Stimulated activated CD4-positive, alpha-beta T cell treated with anti-CD3 and anti-CD28 coated beads, Interleukin-1b, Interleukin-23, amount 100 ng/mL, for 1 hour (primary cell): Measurements from ENCODE around the gene JAM2.

ENCODE experiments used
- DNase-seq, 2 donors: peaks; one replicate each; pipeline ENCODE4 v3.0.0-alpha.2; 2020; ENCODE audit warnings: low read depth in 2 of 2

Gene JAM2

GRCh38 chr21:25717491-25718147, 78.6 kb downstream of the JAM2 start:
- no peak for DNase-seq

- DNase-seq, result no peak
Observed at GRCh38 chr21:25721987-25722386, 82.9 kb downstream of the JAM2 start.

- no peak for DNase-seq
Observed at GRCh38 chr21:25722631-25723030, 83.6 kb downstream of the JAM2 start.

GRCh38 chr21:25732091-25732760, 93.2 kb downstream of the JAM2 start:
- no peak for DNase-seq

GRCh38 chr21:25733859-25734653, 95.0 kb downstream of the JAM2 start:
- DNase-seq, result no peak

- DNase-seq, result no peak
Observed at GRCh38 chr21:25734654-25734903, 95.5 kb downstream of the JAM2 start.

GRCh38 chr21:25734904-25735645, 96.0 kb downstream of the JAM2 start, which contains the start of the genes ATP5PF and GABPA:
TSS of gene ATP5PF (minus strand) at chr21:25734904. CDS start at chr21:25729794, 5,110 bp downstream.
TSS of gene GABPA (plus strand) at chr21:25734972. CDS start at chr21:25741599, 6,627 bp downstream.
- DNase-seq, result peak; percentile 92 to 98

GRCh38 chr21:25735646-25736597, 96.9 kb downstream of the JAM2 start:
- DNase-seq, result peak; percentile 26 to 66

GRCh38 chr21:25737421-25737820, 98.4 kb downstream of the JAM2 start:
- DNase-seq, result no peak

GRCh38 chr21:25742900-25743299, 103.8 kb downstream of the JAM2 start:
- DNase-seq, result no peak

GRCh38 chr21:25744854-25745253, 105.8 kb downstream of the JAM2 start:
- no peak for DNase-seq

GRCh38 chr21:25750085-25750484, 111.0 kb downstream of the JAM2 start:
- DNase-seq, result no peak

- no peak for DNase-seq
Observed at GRCh38 chr21:25752416-25752815, 113.4 kb downstream of the JAM2 start.

- DNase-seq, result no peak
Observed at GRCh38 chr21:25756190-25756932, 117.3 kb downstream of the JAM2 start.

- DNase-seq, result no peak
Observed at GRCh38 chr21:25757531-25757930, 118.5 kb downstream of the JAM2 start.

GRCh38 chr21:25759573-25759972, 120.5 kb downstream of the JAM2 start:
- no peak for DNase-seq

GRCh38 chr21:25760061-25760460, 121.0 kb downstream of the JAM2 start:
- no peak for DNase-seq

- DNase-seq, result no peak
Observed at GRCh38 chr21:25760677-25761076, 121.6 kb downstream of the JAM2 start.

GRCh38 chr21:25764065-25764464, 125.0 kb downstream of the JAM2 start:
- no peak for DNase-seq
